MCF 10A (cell line): Measurements from ENCODE around the gene APOA4. TPM values are rescaled to one million over a fixed set of nuclear protein-coding genes. Genes with fewer than 3 reads are reported as not detected.

Source experiments
- BruUV-seq: library from RNA; stranded (reverse); fragments of 400-500 nt; replicated peaks from 2 replicates; lab custom pipeline; 2021; lab: Mats Ljungman, UMichigan
- CTCF ChIA-PET: fragments of 300-600 bp; sonication (Branson Sonifier 250); formaldehyde crosslinking; extraction: SDS; loops from one replicate; lab custom pipeline; 2021; ENCODE audit warnings: antibody characterized with exemption, inconsistent platforms; lab: Yijun Ruan, JAX
- POLR2A ChIA-PET: fragments of 300-600, 350-650 bp; sonication (Branson Sonifier 250); formaldehyde crosslinking; extraction: SDS; loops from one replicate; lab custom pipeline; 2020; ENCODE audit warnings: antibody characterized with exemption, inconsistent platforms; lab: Yijun Ruan, JAX
- DNase-seq: peaks from one replicate; pipeline ENCODE4 v3.0.0-alpha.2; 2018; ENCODE audit not compliant: unreplicated experiment
- H3K27ac Mint-ChIP-seq: one replicate; pipeline ENCODE4 v1.8.0; 2022; ENCODE audit warnings: mild to moderate bottlenecking, low read depth, mixed read lengths; ENCODE audit not compliant: unreplicated experiment
- H3K27me3 Mint-ChIP-seq: one replicate; pipeline ENCODE4 v1.8.0; 2022; ENCODE audit warnings: mixed read lengths; ENCODE audit not compliant: insufficient read depth, unreplicated experiment
- H3K36me3 Mint-ChIP-seq: one replicate; pipeline ENCODE4 v1.8.0; 2022; ENCODE audit warnings: mild to moderate bottlenecking, moderate library complexity, mixed read lengths; ENCODE audit not compliant: insufficient read depth, unreplicated experiment
- H3K4me1 Mint-ChIP-seq: one replicate; pipeline ENCODE4 v1.8.0; 2022; ENCODE audit warnings: mixed read lengths; ENCODE audit not compliant: insufficient read depth, unreplicated experiment
- H3K4me3 Mint-ChIP-seq: one replicate; pipeline ENCODE4 v1.8.0; 2022; ENCODE audit warnings: mild to moderate bottlenecking, moderate library complexity, mixed read lengths; ENCODE audit not compliant: unreplicated experiment
- H3K9me3 Mint-ChIP-seq: one replicate; pipeline ENCODE4 v1.8.0; 2022; ENCODE audit warnings: mixed read lengths; ENCODE audit not compliant: unreplicated experiment
- intact Hi-C: fragments of 100-400 bp; cut with micrococcal nuclease; formaldehyde crosslinking; loops from 2 replicates; pipeline ENCODE4 v1.14.1; 2022
- total RNA-seq: library from RNA; stranded (reverse); gene quantifications from 2 replicates; pipeline ENCODE4 v1.2.3, GENCODE V29; 2022
- TF ChIP-seq, protein P1 (sequence below): fragments of 200-600 bp; IDR thresholded peaks from one replicate; pipeline ENCODE4 v1.8.0; 2022; ENCODE audit warnings: antibody characterized with exemption, mild to moderate bottlenecking; ENCODE audit not compliant: unreplicated experiment

Gene APOA4
- total RNA-seq, 1 experiment from 2014 or later = not detected

DNA sequence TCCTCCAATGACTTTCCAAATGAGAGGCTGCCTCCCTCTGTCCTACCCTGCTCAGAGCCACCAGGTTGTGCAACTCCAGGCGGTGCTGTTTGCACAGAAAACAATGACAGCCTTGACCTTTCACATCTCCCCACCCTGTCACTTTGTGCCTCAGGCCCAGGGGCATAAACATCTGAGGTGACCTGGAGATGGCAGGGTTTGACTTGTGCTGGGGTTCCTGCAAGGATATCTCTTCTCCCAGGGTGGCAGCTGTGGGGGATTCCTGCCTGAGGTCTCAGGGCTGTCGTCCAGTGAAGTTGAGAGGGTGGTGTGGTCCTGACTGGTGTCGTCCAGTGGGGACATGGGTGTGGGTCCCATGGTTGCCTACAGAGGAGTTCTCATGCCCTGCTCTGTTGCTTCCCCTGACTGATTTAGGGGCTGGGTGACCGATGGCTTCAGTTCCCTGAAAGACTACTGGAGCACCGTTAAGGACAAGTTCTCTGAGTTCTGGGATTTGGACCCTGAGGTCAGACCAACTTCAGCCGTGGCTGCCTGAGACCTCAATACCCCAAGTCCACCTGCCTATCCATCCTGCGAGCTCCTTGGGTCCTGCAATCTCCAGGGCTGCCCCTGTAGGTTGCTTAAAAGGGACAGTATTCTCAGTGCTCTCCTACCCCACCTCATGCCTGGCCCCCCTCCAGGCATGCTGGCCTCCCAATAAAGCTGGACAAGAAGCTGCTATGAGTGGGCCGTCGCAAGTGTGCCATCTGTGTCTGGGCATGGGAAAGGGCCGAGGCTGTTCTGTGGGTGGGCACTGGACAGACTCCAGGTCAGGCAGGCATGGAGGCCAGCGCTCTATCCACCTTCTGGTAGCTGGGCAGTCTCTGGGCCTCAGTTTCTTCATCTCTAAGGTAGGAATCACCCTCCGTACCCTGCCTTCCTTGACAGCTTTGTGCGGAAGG, 9.5 kb upstream of the APOA4 start:
- intact Hi-C loops = no loop called here
- no TSS peak for BruUV-seq
- H3K4me3 Mint-ChIP-seq = no peak overlapping the region
- POLR2A ChIA-PET = no interaction called here
- H3K9me3 Mint-ChIP-seq = no peaks in the 10 kb centered on the region
- H3K36me3 Mint-ChIP-seq = peaks cover 5% of the 10 kb centered on the region
- no peaks in the 10 kb centered on the region for H3K4me1 Mint-ChIP-seq
- no peak overlapping the region for H3K27ac Mint-ChIP-seq
- no peaks in the 10 kb centered on the region for H3K27me3 Mint-ChIP-seq
- CTCF ChIA-PET = interaction anchor here (0.6 to 7.0 kb wide), 3 partner anchors 25 to 98 kb away, joined by 3 to 124 read pairs (median 5); partner anchors contain the start of genes APOA5 and ZPR1
- no peak for DNase-seq
- TF ChIP-seq, protein P1, sequence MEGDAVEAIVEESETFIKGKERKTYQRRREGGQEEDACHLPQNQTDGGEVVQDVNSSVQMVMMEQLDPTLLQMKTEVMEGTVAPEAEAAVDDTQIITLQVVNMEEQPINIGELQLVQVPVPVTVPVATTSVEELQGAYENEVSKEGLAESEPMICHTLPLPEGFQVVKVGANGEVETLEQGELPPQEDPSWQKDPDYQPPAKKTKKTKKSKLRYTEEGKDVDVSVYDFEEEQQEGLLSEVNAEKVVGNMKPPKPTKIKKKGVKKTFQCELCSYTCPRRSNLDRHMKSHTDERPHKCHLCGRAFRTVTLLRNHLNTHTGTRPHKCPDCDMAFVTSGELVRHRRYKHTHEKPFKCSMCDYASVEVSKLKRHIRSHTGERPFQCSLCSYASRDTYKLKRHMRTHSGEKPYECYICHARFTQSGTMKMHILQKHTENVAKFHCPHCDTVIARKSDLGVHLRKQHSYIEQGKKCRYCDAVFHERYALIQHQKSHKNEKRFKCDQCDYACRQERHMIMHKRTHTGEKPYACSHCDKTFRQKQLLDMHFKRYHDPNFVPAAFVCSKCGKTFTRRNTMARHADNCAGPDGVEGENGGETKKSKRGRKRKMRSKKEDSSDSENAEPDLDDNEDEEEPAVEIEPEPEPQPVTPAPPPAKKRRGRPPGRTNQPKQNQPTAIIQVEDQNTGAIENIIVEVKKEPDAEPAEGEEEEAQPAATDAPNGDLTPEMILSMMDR = no peak

- Mint-ChIP-seq H3K4me3 (no peak overlapping the region), H3K9me3 (no peaks in the 10 kb centered on the region), H3K36me3 (peaks cover 5% of the 10 kb centered on the region), H3K27me3 (no peaks in the 10 kb centered on the region), H3K4me1 (no peaks in the 10 kb centered on the region), H3K27ac (no peak overlapping the region)
- ChIA-PET POLR2A (no interaction called here), CTCF (interaction anchor here (0.8 to 7.0 kb wide), 3 partner anchors 42 to 282 kb away, joined by 3 to 124 read pairs (median 3); partner anchors contain the start of genes APOA5 and ZPR1)
- TF ChIP-seq, protein P1 = no peak
- intact Hi-C loops = no loop called here
- no peak for DNase-seq
- BruUV-seq = no TSS peak
Observed at GRCh38 chr11:116831790-116832349, 8.8 kb upstream of the APOA4 start.

DNA sequence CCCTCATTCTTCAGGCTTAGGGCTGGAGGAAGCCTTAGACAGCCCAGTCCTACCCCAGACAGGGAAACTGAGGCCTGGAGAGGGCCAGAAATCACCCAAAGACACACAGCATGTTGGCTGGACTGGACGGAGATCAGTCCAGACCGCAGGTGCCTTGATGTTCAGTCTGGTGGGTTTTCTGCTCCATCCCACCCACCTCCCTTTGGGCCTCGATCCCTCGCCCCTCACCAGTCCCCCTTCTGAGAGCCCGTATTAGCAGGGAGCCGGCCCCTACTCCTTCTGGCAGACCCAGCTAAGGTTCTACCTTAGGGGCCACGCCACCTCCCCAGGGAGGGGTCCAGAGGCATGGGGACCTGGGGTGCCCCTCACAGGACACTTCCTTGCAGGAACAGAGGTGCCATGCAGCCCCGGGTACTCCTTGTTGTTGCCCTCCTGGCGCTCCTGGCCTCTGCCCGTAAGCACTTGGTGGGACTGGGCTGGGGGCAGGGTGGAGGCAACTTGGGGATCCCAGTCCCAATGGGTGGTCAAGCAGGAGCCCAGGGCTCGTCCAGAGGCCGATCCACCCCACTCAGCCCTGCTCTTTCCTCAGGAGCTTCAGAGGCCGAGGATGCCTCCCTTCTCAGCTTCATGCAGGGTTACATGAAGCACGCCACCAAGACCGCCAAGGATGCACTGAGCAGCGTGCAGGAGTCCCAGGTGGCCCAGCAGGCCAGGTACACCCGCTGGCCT, 7.2 kb upstream of the APOA4 start:
- TF ChIP-seq, protein P1 = no peak
- peaks cover 3% of the 10 kb centered on the region for H3K36me3 Mint-ChIP-seq
- intact Hi-C loops = no loop called here
- H3K4me3 Mint-ChIP-seq = no peak overlapping the region
- H3K4me1 Mint-ChIP-seq = no peaks in the 10 kb centered on the region
- no peak for DNase-seq
- H3K9me3 Mint-ChIP-seq = no peaks in the 10 kb centered on the region
- H3K27me3 Mint-ChIP-seq = no peaks in the 10 kb centered on the region
- no peak overlapping the region for H3K27ac Mint-ChIP-seq
- no TSS peak for BruUV-seq
- ChIA-PET POLR2A (interaction anchor here (0.6 kb wide), 1 partner anchor 17 kb away, joined by 3 read pairs; no protein-coding TSS in a partner anchor), CTCF (interaction anchor here (0.7 kb wide), 1 partner anchor 41 kb away, joined by 3 read pairs; no protein-coding TSS in a partner anchor)
